OCI-LY3 (cell line): Measurements from ENCODE around the gene DECR2.

Experiments used
- CTCF ChIP-seq: fragments of 200-600, 300-600 bp; sonication (generic); IDR thresholded peaks from 2 replicates; pipeline ENCODE4 v1.5.1; 2014; ENCODE audit warnings: antibody characterized with exemption, low read length, low read depth
- EZH2phosphoT487 ChIP-seq: fragments of 200-600 bp; shearing (Covaris generic); IDR thresholded peaks from 2 replicates; pipeline ENCODE4 v1.6.1; 2018; ENCODE audit warnings: antibody characterized with exemption, mixed run types, low read depth

GRCh38 chr16:392450-393030 lies 9.1 kb upstream of the DECR2 start:
- TF ChIP-seq CTCF (no peak), EZH2phosphoT487 (no peak)
